ENCODE results near the gene AGMAT. TPM values are rescaled to one million over a fixed set of nuclear protein-coding genes. Genes with fewer than 3 reads are reported as not detected.

AGMAT gene, protein sequence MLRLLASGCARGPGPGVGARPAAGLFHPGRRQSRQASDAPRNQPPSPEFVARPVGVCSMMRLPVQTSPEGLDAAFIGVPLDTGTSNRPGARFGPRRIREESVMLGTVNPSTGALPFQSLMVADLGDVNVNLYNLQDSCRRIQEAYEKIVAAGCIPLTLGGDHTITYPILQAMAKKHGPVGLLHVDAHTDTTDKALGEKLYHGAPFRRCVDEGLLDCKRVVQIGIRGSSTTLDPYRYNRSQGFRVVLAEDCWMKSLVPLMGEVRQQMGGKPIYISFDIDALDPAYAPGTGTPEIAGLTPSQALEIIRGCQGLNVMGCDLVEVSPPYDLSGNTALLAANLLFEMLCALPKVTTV
- total RNA-seq (2014; rRNA removed; shearing (Covaris generic)) (2.2 and 3.9 TPM in 2 replicates), polyA plus RNA-seq (2016; fragmentation: Nextera tagmentation; extraction: Ambion mirVana) (0.75 and 0.85 TPM in 2 replicates)

- Histone ChIP-seq H3K4me2 (ENCODE audit: unreplicated experiment) (peak within 1 kb of the TSS; percentile 45), H3K9me2 (ENCODE audit: insufficient read depth) (no peaks in the 10 kb centered on the region), H3K27ac (no peak within 1 kb of the TSS), H3K4me3 (peak within 1 kb of the TSS; percentile 56), H3K79me2 (ENCODE audit: insufficient read depth) (no peaks in the 10 kb centered on the region), H2AFZ (peak within 1 kb of the TSS; percentile 85), H4K20me1 (ENCODE audit: insufficient read depth) (no peaks in the 10 kb centered on the region), H3K36me3 (ENCODE audit: low read depth) (no peaks in the 10 kb centered on the region), H3K4me1 (ENCODE audit: insufficient read depth) (no peaks in the 10 kb centered on the region), H3K27me3 (replicated peaks; ENCODE audit: insufficient read depth) (no peaks in the 10 kb centered on the region), H3K9me3 (ENCODE audit: low read depth) (no peaks in the 10 kb centered on the region), H3F3A (ENCODE audit: insufficient read depth) (0 out of 2 replicates have a peak, but pooled peaks cover under 1% of the 10 kb centered on the region), H3K9ac (peak within 1 kb of the TSS; percentile 65)
- peak; percentile 64 for DNase-seq
- TF ChIP-seq EZH2phosphoT487 (IDR thresholded peaks at IDR 0.05; ENCODE audit: insufficient read depth, low read depth) (no peak), EZH2 (IDR thresholded peaks at IDR 0.05; ENCODE audit: insufficient read depth, poor library complexity, severe bottlenecking) (no peak)
- 6% methylated on average over 37 to 47 of the region's 68 CpGs for WGBS, 2 experiments (ENCODE audit: low coverage in 1 of 2, low lambda C conversion rate in 2 of 2, missing lambda C conversion rate in 2 of 2)
- in situ Hi-C loops (cut with MboI) = no loop called here
These were observed at the start of gene AGMAT for GRCh38 chr1:15584489-15585363. AGMAT (minus strand) TSS chr1:15585051; CDS start chr1:15584967, 84 bp downstream.

DNA sequence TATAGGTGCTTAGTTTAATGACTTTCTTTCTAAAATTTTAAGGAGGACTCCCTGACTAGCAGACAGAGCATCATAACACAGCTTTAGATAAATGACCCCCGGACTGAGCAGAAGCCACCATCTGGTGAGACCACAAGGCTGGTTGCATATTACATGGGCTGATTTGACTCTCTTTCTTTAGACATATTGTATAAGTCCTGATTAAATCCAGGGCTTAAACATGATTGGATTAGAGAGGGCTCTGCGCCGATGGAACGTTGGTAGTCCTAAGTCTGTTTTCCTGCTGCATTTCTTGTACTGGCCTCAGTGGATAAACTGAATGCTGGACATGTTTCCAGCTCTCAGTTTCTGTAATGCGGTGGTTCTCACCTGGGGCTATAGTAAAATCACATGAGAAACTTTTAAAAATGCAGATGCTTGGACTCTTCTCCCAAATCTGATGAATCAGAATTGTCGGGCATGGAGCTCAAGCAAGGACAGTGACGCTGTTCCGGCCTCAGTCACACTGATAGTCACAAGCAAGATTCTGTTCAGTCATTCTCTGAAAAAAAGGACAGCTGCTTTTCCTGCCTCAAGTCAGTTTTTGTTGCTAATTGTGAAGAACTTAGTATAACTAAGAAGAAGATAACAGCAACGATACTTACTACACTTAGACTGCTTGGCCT lies 49.0 kb upstream of the AGMAT start:
- in situ Hi-C loops (cut with MboI) = no loop called here
- peaks cover 62% of the 10 kb centered on the region for H3K79me2 ChIP-seq (ENCODE audit: insufficient read depth)
- no peak for DNase-seq
- TF ChIP-seq EZH2phosphoT487 (IDR thresholded peaks at IDR 0.05; ENCODE audit: insufficient read depth, low read depth) = no peak
- TF ChIP-seq EZH2 (IDR thresholded peaks at IDR 0.05; ENCODE audit: insufficient read depth, poor library complexity, severe bottlenecking) = no peak
- WGBS, 2 experiments (ENCODE audit: low coverage in 1 of 2, low lambda C conversion rate in 2 of 2, missing lambda C conversion rate in 2 of 2) = 84 to 87% methylated on average over 9 of the region's 9 CpGs
- H3K9ac ChIP-seq = no peak overlapping the region
- H3K36me3 ChIP-seq (ENCODE audit: low read depth) = peaks cover 63% of the 10 kb centered on the region
- no peaks in the 10 kb centered on the region for H3K9me2 ChIP-seq (ENCODE audit: insufficient read depth)
- no peak overlapping the region for H2AFZ ChIP-seq
- no peak overlapping the region for H3K27ac ChIP-seq
- no peak overlapping the region for H3K4me2 ChIP-seq (ENCODE audit: unreplicated experiment)
- H3K9me3 ChIP-seq (ENCODE audit: low read depth) = no peaks in the 10 kb centered on the region
- no peaks in the 10 kb centered on the region for H3K4me1 ChIP-seq (ENCODE audit: insufficient read depth)
- no peaks in the 10 kb centered on the region for H4K20me1 ChIP-seq (ENCODE audit: insufficient read depth)
- H3K4me3 ChIP-seq = no peak overlapping the region
- no peaks in the 10 kb centered on the region for H3F3A ChIP-seq (ENCODE audit: insufficient read depth)
- H3K27me3 ChIP-seq (replicated peaks; ENCODE audit: insufficient read depth) = no peaks in the 10 kb centered on the region

DNA sequence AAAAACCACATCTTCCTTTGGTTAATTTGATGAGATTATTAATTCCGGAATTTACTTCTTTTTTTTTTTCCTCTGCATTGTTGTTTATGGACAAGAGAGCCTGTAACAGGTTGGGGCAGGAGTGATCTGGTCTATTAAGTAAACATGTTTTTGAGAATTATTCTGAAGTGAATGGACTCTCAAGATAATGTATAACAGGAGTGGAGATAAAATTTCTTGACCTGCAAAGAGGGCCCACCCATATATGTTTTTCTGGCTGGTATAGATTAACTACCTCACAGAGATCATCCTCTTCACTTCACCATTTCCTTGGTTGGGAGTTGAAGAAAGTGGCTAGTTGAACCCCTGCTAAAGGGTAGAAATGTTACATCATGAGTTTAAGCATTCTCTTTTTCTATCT lies 43.2 kb upstream of the AGMAT start:
- peak overlapping the region; percentile 42; the same call in 1 of the 2 replicates for H3K27ac ChIP-seq
- peak overlapping the region; percentile 12 for H3K4me2 ChIP-seq (ENCODE audit: unreplicated experiment)
- DNase-seq = no peak
- no peaks in the 10 kb centered on the region for H3K9me2 ChIP-seq (ENCODE audit: insufficient read depth)
- 36 to 41% methylated on average over 1 of the region's 1 CpG for WGBS, 2 experiments (ENCODE audit: low coverage in 1 of 2, low lambda C conversion rate in 2 of 2, missing lambda C conversion rate in 2 of 2)
- H3F3A ChIP-seq (ENCODE audit: insufficient read depth) = peaks cover 13% of the 10 kb centered on the region; the same call in 1 of the 2 replicates
- TF ChIP-seq EZH2phosphoT487 (IDR thresholded peaks at IDR 0.05; ENCODE audit: insufficient read depth, low read depth) = no peak
- TF ChIP-seq EZH2 (IDR thresholded peaks at IDR 0.05; ENCODE audit: insufficient read depth, poor library complexity, severe bottlenecking) = no peak
- H3K4me1 ChIP-seq (ENCODE audit: insufficient read depth) = peaks cover 11% of the 10 kb centered on the region
- H3K9me3 ChIP-seq (ENCODE audit: low read depth) = no peaks in the 10 kb centered on the region
- no peak overlapping the region for H3K9ac ChIP-seq
- no peak overlapping the region for H2AFZ ChIP-seq
- H4K20me1 ChIP-seq (ENCODE audit: insufficient read depth) = no peaks in the 10 kb centered on the region
- peaks cover 28% of the 10 kb centered on the region for H3K36me3 ChIP-seq (ENCODE audit: low read depth)
- no peak overlapping the region for H3K4me3 ChIP-seq
- peaks cover 95% of the 10 kb centered on the region for H3K79me2 ChIP-seq (ENCODE audit: insufficient read depth)
- in situ Hi-C loops (cut with MboI) = no loop called here
- H3K27me3 ChIP-seq (replicated peaks; ENCODE audit: insufficient read depth) = no peaks in the 10 kb centered on the region
